CD4-positive, alpha-beta T cell treated with Interleukin-15 for 4 hours (primary cell): Measurements from ENCODE around the gene SRGAP1.
"Not testable (repeated sequence)": the region's sequence is repeated elsewhere in the genome, so short reads cannot be mapped to it uniquely, and the experiment has no call there.

Experiments used
- DNase-seq: peaks from one replicate; pipeline ENCODE4 v3.0.0-alpha.2; 2020; ENCODE audit warnings: low spot score

Gene SRGAP1

DNA sequence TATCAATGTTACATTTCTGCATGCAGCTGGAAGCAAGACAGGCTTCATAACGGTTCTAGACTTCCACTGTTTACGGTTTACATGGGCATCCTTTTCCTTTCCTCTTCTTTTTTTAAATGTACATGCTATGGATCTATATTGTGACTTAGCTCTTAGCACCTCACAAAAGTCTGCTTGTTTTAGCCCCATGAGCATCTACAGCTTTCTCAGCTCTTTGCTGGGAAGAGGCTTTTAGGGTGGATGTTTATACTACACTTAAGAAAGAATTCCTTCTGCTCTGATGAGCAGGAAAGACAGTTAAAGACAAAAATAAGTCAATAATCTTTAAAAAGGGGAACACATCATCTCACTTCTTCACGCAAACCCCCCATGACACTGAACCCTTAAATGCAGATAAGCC lies 326.2 kb downstream of the SRGAP1 start:
- DNase-seq: no peak

DNA sequence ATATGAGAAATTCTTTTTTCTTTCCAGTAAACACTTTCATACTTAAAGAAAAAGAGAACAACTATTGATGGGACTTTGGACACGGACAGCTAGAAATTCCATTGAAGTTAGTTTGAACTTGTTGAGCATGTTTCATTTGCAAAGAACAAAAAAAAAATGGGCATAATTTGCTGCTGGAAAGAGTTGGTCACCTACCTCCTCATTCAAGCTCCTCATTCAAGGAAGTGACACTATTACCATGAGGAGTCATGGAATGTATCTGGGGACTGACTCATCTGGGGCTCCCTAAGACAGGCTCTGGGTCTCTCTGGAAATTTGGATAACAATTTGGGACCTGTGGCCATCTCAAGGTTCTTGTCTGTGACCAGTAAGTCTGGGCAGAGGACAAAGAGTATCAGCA lies 327.2 kb downstream of the SRGAP1 start:
- no peak for DNase-seq

DNA sequence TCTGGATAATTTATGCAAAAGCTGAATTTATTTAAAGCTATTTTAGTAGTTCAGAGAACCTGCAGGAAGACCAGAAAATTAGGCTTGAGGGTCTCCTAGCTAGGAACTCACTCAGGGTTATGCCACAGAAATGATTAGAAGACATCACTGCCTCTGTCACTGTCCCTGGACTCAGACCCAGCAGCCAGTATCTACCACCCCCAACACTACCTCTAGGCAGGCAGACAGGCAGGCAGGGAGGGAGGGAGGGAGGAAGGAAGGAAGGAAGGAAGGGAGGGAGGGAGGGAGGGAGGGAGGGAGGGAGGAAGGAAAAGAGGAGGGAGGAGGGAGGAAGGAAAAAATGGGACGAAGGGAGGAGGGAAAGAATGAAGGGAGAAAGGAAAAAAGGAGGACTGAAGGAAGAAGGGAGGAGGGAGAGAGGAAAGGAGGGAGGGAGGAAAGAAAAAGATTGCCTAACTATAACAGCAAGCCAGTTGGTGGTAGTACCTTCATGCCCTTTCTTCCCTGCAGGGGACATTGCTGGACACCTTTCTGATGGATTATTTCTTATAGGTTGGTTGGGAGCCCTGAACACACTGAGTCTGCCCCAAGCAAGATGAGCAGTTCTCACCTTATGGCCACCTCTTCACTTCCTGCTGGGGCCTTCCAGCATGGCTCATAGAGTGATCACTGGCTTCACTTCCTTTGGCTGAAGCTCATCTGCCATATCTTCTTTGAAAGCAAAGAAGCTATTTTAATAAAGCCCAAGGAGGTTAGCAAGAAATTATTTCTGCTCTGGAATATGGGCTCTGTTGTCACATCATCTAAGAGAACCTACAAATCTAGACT lies 327.9 kb downstream of the SRGAP1 start:
- no peak for DNase-seq

DNA sequence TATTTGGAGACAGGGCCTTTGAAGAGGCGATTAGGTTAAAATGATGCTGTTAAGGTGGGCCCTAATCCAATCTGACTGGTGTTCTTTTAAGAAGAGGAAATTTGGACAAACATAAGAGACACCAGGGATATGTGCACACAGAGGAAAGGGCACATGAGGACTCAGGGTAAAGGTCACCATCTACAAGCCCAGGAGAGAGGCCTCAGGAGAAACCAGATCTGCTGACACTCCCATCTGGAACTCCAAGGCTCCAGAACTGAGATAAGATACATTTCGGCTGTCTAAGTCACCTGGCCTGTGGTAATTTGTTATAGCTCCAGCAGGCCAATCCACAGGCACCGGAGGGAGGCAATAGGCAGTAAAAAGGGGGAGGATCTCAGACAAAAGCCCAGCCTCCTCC lies 329.0 kb downstream of the SRGAP1 start:
- no peak for DNase-seq

DNA sequence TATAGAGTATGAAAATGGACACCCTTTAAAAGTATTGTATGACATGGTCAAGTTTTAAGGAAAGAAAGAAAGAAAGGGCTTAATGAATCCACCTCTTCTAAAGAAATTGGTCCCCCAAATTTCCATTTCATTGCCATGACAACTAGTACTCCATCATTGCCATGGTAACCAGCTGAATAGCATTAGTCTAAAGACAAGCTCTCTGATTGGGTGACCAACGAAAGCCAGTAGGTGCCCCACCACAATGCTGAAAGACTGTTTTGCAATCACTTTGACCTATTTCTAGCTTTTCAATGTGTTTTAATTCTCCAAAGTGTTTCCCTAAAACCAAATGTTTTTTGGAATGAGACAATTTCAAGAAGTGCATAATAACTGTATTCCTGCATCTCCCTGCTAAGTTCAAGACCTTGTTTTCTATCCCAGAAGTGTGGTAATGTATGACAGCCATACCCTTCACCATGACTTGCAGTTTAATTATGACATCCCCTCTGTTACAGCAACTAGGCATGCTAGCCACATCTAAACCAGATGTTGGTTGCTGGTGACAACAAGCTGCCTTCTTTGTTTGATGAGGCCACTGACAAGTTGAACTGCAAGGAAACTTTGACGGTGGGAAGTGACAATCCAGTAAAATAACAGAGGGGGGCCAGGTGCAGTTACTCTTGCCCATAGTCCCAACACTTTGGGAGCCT lies 330.9 kb downstream of the SRGAP1 start:
- no peak for DNase-seq

DNA sequence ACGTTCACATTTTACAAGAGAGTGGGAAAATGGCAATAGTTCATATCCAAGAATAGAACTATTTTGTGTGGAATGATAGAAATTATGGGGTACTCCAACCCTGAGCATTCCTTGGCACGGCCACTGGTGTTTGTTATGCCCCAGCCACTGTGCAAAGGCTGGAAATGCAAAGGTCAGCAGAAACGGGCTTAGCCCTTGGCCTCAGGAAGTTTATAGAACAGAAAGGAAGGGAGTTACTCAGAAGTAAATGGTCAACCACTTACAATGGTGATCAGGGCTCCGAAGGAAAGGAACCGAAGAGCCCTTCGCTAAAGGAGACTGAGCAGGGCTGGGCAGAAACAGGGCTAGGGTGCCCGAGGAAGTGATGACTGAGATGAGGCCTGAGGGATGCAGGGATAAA lies 332.5 kb downstream of the SRGAP1 start:
- DNase-seq: no peak

DNA sequence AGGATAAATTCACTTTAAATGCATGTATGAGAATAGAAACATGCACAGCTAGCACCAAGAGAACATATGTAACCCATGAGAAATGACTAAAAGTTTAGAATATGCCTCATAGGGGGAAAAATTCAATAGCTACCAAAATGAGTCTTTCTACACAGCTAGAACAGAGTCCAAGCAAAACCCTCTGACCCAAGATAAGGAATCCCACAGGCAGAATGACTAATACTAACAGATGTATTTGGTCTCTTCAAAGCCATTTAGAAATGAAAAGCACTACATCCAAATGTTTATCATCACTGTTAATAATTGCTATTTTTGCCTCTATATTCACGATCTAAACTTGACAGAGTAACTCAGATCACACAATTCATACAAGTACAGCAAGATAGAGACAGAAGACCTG lies 333.6 kb downstream of the SRGAP1 start:
- no peak for DNase-seq

DNA sequence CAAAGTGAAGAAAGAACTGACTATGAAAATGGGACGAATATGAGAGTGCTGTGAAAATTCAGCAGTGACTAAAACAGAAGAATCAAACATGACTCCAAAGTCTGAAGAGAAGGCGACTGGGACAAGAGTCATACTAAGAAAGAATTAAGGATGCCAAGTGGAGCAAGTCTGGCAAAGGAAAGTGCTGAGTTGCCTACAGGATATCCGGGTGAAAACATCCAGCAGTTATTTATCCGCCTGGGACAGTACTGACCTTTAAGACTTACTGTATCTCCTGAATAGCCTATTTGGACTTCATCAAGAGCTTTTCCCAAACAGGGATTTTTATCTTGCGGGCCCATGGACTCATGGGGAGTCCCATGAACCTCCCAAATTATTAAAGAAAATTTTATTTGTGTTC lies 336.5 kb downstream of the SRGAP1 start:
- DNase-seq: no peak

DNA sequence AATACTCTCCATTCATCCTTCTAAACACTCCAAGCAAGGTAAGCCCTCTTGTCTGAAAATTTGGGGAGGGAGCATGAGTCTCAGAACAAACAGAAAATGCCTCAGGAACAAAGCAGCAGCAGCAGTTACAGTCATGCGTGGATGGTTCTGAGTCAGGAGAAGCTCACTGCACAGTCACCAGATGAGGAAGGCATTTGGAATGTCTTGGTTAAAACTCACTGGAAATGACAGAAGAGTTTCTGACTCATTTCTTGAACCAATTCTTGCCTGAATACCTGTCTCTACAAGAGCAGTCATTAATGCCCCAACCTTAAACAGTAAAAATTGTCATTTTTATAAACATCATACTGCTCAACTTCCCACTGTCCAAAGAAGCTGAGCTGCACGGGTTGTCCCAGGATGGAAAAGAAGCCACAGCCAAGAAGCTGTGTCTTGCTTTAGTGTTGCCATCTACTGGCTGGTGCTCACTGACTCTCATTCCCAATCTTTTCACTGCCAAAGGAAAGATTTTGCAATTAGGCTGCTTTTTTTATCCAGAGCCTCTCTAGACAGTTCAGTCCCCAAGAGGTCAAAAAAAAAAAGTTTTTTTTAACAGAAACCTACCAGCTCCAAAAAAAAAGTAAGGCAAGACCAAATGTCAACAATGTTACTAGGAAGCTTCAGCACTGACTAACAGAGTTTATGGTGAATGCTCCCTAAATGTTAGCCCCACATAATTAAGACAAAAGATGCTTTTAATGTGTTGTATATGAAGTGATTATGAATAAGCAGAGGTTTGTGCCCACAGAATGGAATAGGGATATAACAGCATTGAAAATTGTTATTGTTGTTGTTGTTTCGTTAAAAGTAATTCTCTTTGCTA lies 337.2 kb downstream of the SRGAP1 start:
- DNase-seq: no peak

DNA sequence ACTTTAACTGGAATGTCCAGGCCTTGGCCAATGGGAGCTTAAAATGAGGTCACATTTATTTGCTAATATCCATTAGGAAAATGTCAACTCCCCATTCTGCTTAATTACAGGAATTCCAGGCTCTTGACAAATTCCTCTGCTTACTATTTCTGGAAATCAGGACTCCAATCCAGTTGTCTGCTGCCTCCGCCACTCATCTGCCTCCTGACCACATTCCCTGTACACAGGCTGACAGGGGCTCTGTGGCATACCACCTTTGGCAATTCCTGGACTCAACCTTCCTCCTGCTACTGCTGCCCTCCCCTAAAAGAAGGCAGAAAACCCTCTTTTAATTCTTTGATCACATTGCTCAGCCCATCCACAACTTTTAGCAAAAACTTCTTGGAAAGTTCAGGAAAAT lies 339.7 kb downstream of the SRGAP1 start:
- DNase-seq: no peak

DNA sequence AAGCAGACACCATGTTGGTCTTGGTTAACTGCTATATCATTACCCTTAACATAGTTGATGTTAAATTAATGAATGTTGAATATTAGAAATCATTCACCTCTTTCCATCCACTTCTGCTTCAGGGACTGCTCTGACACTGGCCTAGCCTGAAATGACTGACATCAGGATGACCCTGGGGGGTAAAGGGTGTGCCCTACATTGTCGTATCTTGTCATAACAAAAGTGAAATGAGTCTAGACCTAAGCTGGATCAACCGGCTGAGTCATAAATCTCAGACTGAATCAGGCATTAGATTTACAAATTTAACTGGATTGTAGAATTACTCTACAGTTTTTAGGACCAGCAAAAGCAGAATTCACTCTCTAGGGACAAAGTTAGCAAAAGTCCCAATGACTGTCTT lies 342.3 kb downstream of the SRGAP1 start:
- no peak for DNase-seq

DNA sequence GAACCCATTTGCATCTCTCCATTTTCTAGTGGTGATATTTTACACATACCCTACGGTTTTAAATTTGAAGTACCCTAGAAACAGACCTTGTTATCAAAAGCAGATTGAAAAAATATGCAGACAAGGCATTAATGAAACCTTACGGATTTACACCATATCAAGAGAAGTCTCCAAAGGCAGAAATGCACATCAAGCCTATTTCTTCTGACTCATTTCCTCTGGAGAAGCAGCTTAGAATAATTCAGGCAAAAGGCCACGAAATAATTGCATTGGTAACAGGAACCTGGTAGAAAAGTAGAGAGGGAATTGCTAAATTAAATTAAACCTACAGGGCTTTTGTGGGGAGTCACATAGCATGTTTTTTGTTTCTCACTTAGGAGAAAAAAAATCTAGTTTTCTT lies 342.9 kb downstream of the SRGAP1 start:
- DNase-seq: no peak

DNA sequence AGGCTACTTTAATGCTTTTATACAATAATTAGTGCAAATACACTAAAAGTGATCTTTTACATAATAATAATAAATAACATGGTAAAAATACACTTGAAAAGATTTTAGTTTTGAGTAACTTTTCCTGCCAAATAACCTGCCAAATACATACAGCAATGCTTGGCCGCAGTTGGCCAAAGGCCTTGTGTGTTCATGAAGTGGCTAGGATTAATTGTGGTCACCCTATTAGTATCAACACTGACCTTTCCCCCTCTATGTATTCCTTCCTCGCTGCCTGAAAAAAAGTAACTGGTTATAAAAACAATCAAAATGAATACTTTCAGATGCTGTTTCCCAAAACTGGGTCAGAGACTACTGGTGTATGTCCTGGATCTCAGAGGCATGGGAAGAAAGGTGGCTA lies 343.3 kb downstream of the SRGAP1 start:
- DNase-seq: no peak

DNA sequence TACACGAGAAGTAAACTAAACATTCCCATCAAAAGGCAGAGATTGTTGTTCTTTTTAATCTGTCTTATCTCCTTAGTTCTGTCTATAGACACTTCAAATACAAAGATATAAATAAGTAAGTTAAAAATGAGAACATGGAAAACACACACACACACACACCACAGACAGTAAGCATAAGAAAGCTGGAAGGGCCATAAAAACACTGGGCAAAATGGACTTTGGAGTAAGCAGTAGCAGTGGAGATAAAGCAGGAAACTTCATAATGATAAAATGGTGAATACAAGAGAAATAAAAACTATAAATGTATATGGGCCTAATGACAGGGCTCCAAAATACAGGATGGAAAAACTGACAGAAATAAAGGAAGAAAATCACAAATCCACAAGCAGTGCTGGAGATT lies 345.0 kb downstream of the SRGAP1 start:
- no peak for DNase-seq

DNA sequence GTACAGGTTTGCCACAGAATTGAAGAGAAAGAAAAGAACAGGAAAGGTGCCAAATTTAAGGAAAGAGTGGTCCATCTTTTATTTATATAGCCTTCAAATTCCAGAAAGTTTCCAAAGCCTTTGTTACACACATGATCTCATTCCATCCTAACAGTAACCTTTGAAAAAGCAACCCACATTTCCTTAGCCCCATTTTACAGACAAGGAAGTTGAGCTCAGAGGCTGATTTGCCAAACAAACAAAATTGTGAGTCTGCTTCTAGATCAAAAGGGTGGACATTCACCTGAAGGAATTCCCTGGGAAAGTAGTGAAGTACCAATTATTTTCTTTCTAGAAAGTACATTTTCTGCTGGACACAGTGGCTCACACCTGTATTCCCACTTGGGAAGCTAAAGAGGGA lies 345.6 kb downstream of the SRGAP1 start:
- DNase-seq: no peak

DNA sequence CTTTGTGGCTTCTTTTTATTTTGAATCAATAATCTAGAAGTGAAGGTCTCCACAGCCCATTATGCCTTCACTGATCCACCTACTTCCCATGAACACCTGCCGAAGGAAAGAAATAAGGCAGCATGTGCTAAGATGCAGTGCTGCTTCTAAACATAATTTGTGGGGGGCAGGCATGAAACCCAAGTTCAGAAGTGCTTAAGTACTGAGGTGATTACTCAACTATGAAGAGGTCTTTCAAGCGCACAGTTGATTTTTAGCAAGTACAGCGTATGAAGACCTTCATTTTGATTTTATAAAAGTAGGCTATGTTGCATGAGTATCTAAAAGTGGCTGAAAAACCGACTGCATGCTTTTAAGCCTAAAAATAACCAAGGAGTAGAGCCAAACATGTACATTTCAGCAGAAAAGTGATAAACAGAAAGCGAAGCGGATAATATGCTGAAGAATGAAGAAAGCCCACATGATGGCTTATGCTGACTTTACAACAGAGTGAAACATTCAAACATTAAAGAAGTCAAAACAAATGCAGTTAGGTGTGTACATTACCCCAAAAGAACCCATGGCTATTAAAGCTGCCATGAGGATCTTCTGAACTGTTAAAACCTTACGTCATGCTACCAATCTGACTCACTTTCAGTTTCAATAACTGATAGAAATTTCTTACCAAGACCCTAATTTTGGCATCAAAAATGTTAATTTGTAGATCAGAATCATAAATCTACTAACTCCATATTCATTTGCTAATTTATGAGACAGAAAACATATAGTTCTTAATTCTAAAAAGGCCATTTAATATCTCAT lies 348.3 kb downstream of the SRGAP1 start:
- no peak for DNase-seq

DNA sequence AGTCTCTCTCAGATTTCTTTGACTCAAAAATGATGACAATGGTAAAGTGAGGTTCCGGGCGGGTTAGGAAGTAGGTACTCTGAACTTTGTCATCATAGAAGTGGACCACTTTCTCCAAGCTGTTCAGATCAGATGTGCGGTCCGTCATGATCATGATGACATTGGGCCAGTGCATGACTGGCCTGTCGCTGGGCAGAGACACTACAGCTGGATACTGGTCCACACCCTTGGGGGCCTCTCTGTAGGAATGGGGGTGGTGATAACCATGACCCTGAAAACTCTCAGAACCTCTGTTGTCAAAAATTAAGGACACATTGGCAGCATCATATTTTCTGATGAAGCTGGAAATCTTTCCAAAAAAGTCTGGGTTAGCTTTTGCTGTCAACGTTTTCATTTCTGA lies 349.4 kb downstream of the SRGAP1 start:
- no peak for DNase-seq

DNA sequence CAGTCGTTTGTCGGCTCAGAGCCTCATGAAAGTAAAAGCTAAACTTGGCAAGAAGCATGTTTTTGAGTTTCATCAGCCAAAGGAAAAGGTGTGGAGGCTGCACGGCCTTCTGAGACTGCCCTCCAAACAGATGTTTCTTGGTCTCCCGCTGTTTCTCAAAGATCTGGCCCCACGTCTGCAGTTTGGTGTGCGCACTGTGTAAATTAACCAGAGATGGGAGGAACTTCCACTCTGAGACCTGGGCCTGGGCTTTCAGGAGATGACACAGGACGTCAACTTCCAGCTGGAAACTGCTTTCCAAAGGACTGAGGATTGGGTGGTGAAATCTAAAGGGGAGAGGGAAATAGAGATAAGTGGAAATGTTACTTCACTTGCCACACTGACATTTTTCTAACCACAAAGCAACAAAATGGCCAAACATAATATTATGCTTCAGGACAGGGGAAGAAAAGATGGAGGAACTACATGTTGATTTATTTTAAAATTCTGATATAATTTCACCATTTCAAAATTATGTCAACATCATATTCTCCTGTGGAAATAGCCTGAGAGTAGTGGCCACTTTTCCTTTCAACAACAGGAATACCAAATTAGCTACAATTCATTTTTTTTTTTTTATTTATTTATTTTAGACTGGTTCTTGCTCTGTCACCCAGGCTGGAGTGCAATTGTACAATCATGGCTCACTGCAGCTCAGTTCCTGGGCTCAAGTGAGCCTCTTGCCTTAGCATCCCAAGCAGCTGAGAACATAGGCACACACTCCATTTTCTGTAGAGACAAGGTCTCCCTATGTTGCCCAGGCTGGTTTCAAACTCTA lies 350.0 kb downstream of the SRGAP1 start:
- no peak for DNase-seq

DNA sequence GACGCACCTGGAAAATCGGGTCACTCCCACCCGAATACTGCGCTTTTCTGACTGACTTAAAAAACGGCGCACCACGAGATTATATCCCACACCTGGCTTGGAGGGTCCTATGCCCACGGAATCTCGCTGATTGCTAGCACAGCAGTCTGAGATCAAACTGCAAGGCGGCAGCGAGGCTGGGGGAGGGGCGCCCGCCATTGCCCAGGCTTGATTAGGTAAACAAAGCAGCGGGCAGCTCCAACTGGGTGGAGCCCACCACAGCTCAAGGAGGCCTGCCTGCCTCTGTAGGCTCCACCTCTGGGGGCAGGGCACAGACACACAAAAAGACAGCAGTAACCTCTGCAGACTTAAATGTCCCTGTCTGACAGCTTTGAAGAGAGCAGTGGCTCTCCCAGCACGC lies 351.3 kb downstream of the SRGAP1 start:
- not testable (repeated sequence) for DNase-seq

DNA sequence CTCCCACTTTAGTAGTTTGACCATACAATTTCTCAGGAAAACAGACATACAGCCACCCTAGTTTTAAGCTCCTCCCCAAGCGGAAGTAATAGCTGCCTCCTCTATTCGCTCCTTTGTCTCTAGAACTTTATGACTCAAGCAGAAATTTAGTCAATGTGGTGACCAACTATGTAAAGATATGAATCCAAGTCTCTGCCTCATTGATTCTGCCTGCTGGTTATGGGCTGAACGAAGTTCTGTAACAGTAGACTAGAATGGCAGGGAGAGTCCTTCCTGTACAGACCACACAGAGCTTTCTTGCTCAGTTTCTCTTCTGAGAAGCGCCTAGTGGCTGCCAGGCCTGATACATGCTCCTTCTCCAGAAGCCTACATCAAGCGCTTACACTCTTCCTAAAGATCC lies 358.5 kb downstream of the SRGAP1 start:
- no peak for DNase-seq

DNA sequence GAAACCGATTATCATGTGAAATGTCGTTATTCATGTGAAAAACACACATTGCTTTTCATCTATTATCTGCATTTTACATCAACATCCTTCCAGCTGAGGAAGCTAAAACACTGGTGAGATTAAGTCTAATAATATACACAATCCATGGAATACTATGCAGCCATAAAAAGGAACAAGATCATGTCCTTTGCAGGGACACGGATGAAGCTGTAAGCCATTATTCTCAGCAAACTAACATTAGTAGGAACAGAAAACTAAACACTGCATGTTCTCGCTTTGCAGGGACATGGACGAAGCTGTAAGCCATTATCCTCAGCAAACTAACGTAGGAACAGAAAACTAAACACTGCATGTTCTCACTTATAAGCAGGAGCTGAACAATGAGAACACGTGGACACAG lies 359.3 kb downstream of the SRGAP1 start:
- DNase-seq: no peak
